SK-N-SH treated with all-trans-retinoic acid at 6 μM for 48 hours (cell line): ENCODE measurements around the gene FAT1.
A peak's percentile ranks its signal among the peaks of the same experiment; 100 is the strongest.

Experiments used
- ATAC-seq: fragments of 200-7000 bp; cut with Tn5 transposase; 3 replicates; pipeline ENCODE4 v1.9.1; 2020; ENCODE audit warnings: mild to moderate bottlenecking, moderate library complexity
- ARNTL ChIP-seq: fragments of 450-650 bp; formaldehyde crosslinking; IDR thresholded peaks from 2 replicates; pipeline ENCODE4 v1.5.0; 2020; ENCODE audit warnings: low read depth, mild to moderate bottlenecking, moderate library complexity, borderline replicate concordance
- BACH2 ChIP-seq: fragments of 250-450 bp; sonication (Bioruptor Pico); IDR thresholded peaks from 2 replicates; pipeline ENCODE4 v1.9.0; 2021; ENCODE audit warnings: mild to moderate bottlenecking, borderline replicate concordance
- CREB5 ChIP-seq: fragments of 250-450 bp; sonication (Bioruptor Pico); IDR thresholded peaks from 2 replicates; pipeline ENCODE4 v1.5.1; 2020; ENCODE audit warnings: low read depth, mild to moderate bottlenecking, moderate library complexity
- CSDC2 ChIP-seq: fragments of 250-450 bp; sonication (Bioruptor Pico); IDR thresholded peaks from 2 replicates; pipeline ENCODE4 v1.5.0; 2020; ENCODE audit warnings: mild to moderate bottlenecking, moderate library complexity
- CSRNP3 ChIP-seq: fragments of 250-450 bp; sonication (Bioruptor Pico); IDR thresholded peaks from 2 replicates; pipeline ENCODE4 v1.5.1; 2021; ENCODE audit warnings: mild to moderate bottlenecking, moderate library complexity
- ESRRG ChIP-seq: fragments of 250-450 bp; sonication (Bioruptor Pico); IDR thresholded peaks from 2 replicates; pipeline ENCODE4 v1.6.1; 2021; ENCODE audit warnings: mild to moderate bottlenecking
- GLIS3 ChIP-seq: fragments of 250-450 bp; sonication (Bioruptor Pico); IDR thresholded peaks from 2 replicates; pipeline ENCODE4 v1.5.0; 2020; ENCODE audit warnings: mild to moderate bottlenecking, moderate library complexity
- ISL1 ChIP-seq: fragments of 250-450 bp; sonication (Bioruptor Pico); IDR thresholded peaks from 2 replicates; pipeline ENCODE4 v2.1.2; 2022; ENCODE audit warnings: mild to moderate bottlenecking, moderate library complexity
- OSR1 ChIP-seq: fragments of 250-450 bp; sonication (Bioruptor Pico); IDR thresholded peaks from 2 replicates; pipeline ENCODE4 v1.8.0; 2022; ENCODE audit warnings: moderate library complexity, mild to moderate bottlenecking, inconsistent platforms
- PATZ1 ChIP-seq: fragments of 250-450 bp; sonication (Bioruptor Pico); IDR thresholded peaks from 2 replicates; pipeline ENCODE4 v1.8.0; 2020; ENCODE audit warnings: mild to moderate bottlenecking, moderate library complexity, borderline replicate concordance
- POU6F1 ChIP-seq: fragments of 250-450 bp; sonication (Bioruptor Pico); IDR thresholded peaks from 2 replicates; pipeline ENCODE4 v1.8.0; 2021; ENCODE audit warnings: low read depth, mild to moderate bottlenecking, moderate library complexity, borderline replicate concordance
- PPARA ChIP-seq: fragments of 250-450 bp; sonication (Bioruptor Pico); IDR thresholded peaks from 2 replicates; pipeline ENCODE4 v1.5.0; 2020; ENCODE audit warnings: mild to moderate bottlenecking, borderline replicate concordance
- RARB ChIP-seq: fragments of 250-450 bp; sonication (Bioruptor Pico); IDR thresholded peaks from 2 replicates; pipeline ENCODE4 v1.8.0; 2021; ENCODE audit warnings: mild to moderate bottlenecking, moderate library complexity
- SNAI2 ChIP-seq: fragments of 250-450 bp; sonication (Bioruptor Pico); IDR thresholded peaks from 2 replicates; pipeline ENCODE4 v1.5.0; 2020; ENCODE audit warnings: mild to moderate bottlenecking, moderate library complexity
- TCF4 ChIP-seq: fragments of 250-450 bp; sonication (Bioruptor Pico); IDR thresholded peaks from 2 replicates; pipeline ENCODE4 v1.8.0; 2021; ENCODE audit warnings: mild to moderate bottlenecking, moderate library complexity, borderline replicate concordance
- TOX ChIP-seq: fragments of 250-450 bp; sonication (Bioruptor Pico); IDR thresholded peaks from 2 replicates; pipeline ENCODE4 v1.8.0; 2021; ENCODE audit warnings: mild to moderate bottlenecking, moderate library complexity, borderline replicate concordance
- TSHZ2 ChIP-seq: fragments of 250-450 bp; sonication (Bioruptor Pico); IDR thresholded peaks from 2 replicates; pipeline ENCODE4 v1.5.0; 2020; ENCODE audit warnings: mild to moderate bottlenecking, moderate library complexity
- ZFP3 ChIP-seq: fragments of 250-450 bp; sonication (Bioruptor Pico); IDR thresholded peaks from 2 replicates; pipeline ENCODE4 v1.5.0; 2020; ENCODE audit warnings: mild to moderate bottlenecking, moderate library complexity
- ZFP30 ChIP-seq: fragments of 450-650 bp; formaldehyde crosslinking; IDR thresholded peaks from 2 replicates; pipeline ENCODE4 v1.5.0; 2022; ENCODE audit warnings: mild to moderate bottlenecking, moderate library complexity
- ZNF565 ChIP-seq: fragments of 450-650 bp; formaldehyde crosslinking; conservative IDR thresholded peaks from 2 replicates; pipeline ENCODE4 v1.5.0; 2020; ENCODE audit warnings: low read depth, mild to moderate bottlenecking, moderate library complexity
- ZNF70 ChIP-seq: fragments of 450-650 bp; formaldehyde crosslinking; IDR thresholded peaks from 2 replicates; pipeline ENCODE4 v1.5.0; 2020; ENCODE audit warnings: mild to moderate bottlenecking, moderate library complexity
- ZNF8 ChIP-seq: fragments of 450-650 bp; formaldehyde crosslinking; IDR thresholded peaks from 2 replicates; pipeline ENCODE4 v1.5.0; 2020; ENCODE audit warnings: mild to moderate bottlenecking, moderate library complexity

FAT1 gene

GRCh38 chr4:186554914-186555827 lies 168.5 kb downstream of the FAT1 start, which contains the start of gene MTNR1A (continued):
- no peak for TF ChIP-seq TSHZ2 (CRISPR knock-in tag)
- no peak for TF ChIP-seq PPARA (CRISPR knock-in tag)
- TF ChIP-seq GLIS3: no peak
- TF ChIP-seq OSR1: no peak
- TF ChIP-seq ZFP30 (CRISPR knock-in tag): no peak

- TF ChIP-seq CSDC2: no peak
- no peak for TF ChIP-seq ZFP30 (CRISPR knock-in tag)
- no peak for TF ChIP-seq ZNF565
- no peak for TF ChIP-seq TOX (CRISPR knock-in tag)
- TF ChIP-seq POU6F1 (CRISPR knock-in tag): no peak
- TF ChIP-seq PPARA (CRISPR knock-in tag): no peak
- no peak for TF ChIP-seq ESRRG (CRISPR knock-in tag)
- no peak for TF ChIP-seq GLIS3
- TF ChIP-seq ZFP3: no peak
- TF ChIP-seq PATZ1: no peak
- TF ChIP-seq ISL1 (CRISPR knock-in tag): no peak
- no peak for TF ChIP-seq ZNF8 (CRISPR knock-in tag)
- TF ChIP-seq CSRNP3 (CRISPR knock-in tag): no peak
- no peak for TF ChIP-seq SNAI2 (CRISPR knock-in tag)
- no peak for TF ChIP-seq ZNF70
- peak; percentile 73 for ATAC-seq
Observed at GRCh38 chr4:186554539-186554913, 169.1 kb downstream of the FAT1 start.

GRCh38 chr4:186553717-186554116 lies 169.9 kb downstream of the FAT1 start:
- no peak for ATAC-seq
- TF ChIP-seq TSHZ2 (CRISPR knock-in tag) (no peak), ZFP3 (no peak), TCF4 (CRISPR knock-in tag) (no peak), BACH2 (CRISPR knock-in tag) (no peak), ZNF8 (CRISPR knock-in tag) (no peak), ESRRG (CRISPR knock-in tag) (no peak), ZNF565 (no peak), PPARA (CRISPR knock-in tag) (no peak), GLIS3 (no peak), ISL1 (CRISPR knock-in tag) (no peak), RARB (CRISPR knock-in tag) (no peak), PATZ1 (no peak), ZFP30 (CRISPR knock-in tag) (no peak), TOX (CRISPR knock-in tag) (no peak), ZNF70 (no peak), CREB5 (CRISPR knock-in tag) (no peak), OSR1 (no peak), ARNTL (CRISPR knock-in tag) (no peak)
